Measurements from ENCODE around the gene AGBL1.

Gene AGBL1

DNA sequence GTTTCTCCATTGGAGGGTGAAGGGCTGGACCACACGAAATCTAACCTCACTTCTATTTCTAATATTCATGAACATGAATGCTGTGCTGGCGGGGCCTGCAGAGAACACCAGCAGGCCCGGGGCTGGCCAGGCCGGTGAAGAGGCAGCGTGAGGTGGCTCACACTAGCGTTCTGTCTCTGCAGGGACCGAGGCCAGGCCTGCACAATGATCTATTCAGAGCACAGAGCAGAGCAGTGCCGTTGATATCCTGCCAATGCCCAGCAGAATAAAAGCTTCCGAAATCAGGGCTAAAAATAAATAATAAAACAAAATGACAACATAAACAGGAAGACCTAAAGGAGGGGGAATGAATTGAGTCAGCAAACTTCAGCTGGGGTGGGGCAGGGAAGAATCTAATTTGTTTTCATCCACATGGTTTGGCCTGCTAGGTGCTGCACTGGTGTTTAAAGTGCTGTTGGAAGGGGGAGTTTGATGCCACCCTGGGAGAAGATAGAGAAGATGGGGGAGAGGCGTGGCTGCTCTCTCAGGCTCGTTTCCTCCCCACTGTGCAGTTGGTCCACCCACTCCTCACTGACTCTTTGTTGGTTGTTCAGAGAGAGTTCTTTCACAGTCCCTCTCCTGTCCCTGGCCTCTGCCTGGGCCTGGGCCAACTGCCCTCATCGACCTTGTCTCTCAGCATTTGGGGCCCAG, 837.1 kb downstream of the AGBL1 start:
- Histone ChIP-seq H3K36me3 (ENCODE audit: insufficient read depth) (no peaks in the 10 kb centered on the region), H3K4me3 (IDR thresholded peaks at IDR 0.05; ENCODE audit: insufficient read depth, low read depth, low read length) (no peak overlapping the region), H3K79me2 (ENCODE audit: insufficient read depth, low read depth) (no peaks in the 10 kb centered on the region), H3K27ac (no peak overlapping the region), H3K9ac (no peak overlapping the region), H3K4me2 (no peak overlapping the region), H2AFZ (ENCODE audit: low read depth) (no peak overlapping the region), H4K20me1 (ENCODE audit: insufficient read depth) (no peaks in the 10 kb centered on the region), H3K27me3 (ENCODE audit: insufficient read depth, low read depth) (no peaks in the 10 kb centered on the region), H3K4me1 (ENCODE audit: low read depth, poor library complexity, severe bottlenecking) (no peaks in the 10 kb centered on the region)
- no peak for TF ChIP-seq CTCF (conservative IDR thresholded peaks at IDR 0.05; ENCODE audit: low read depth, low read length)

GRCh38 chr15:86917361-86917671, 837.6 kb downstream of the AGBL1 start:
- Histone ChIP-seq H4K20me1 (ENCODE audit: insufficient read depth) (no peaks in the 10 kb centered on the region), H2AFZ (ENCODE audit: low read depth) (no peak overlapping the region), H3K36me3 (ENCODE audit: insufficient read depth) (no peaks in the 10 kb centered on the region), H3K27me3 (ENCODE audit: insufficient read depth, low read depth) (no peaks in the 10 kb centered on the region), H3K4me1 (ENCODE audit: low read depth, poor library complexity, severe bottlenecking) (no peaks in the 10 kb centered on the region), H3K9ac (no peak overlapping the region), H3K79me2 (ENCODE audit: insufficient read depth, low read depth) (no peaks in the 10 kb centered on the region), H3K4me2 (no peak overlapping the region), H3K27ac (no peak overlapping the region), H3K4me3 (IDR thresholded peaks at IDR 0.05; ENCODE audit: insufficient read depth, low read depth, low read length) (no peak overlapping the region)
- TF ChIP-seq CTCF (conservative IDR thresholded peaks at IDR 0.05; ENCODE audit: low read depth, low read length): no peak

GRCh38 chr15:86919581-86919980, 839.9 kb downstream of the AGBL1 start:
- Histone ChIP-seq H3K27ac (no peak overlapping the region), H3K36me3 (ENCODE audit: insufficient read depth) (no peaks in the 10 kb centered on the region), H3K4me2 (no peak overlapping the region), H3K4me1 (ENCODE audit: low read depth, poor library complexity, severe bottlenecking) (no peaks in the 10 kb centered on the region), H3K79me2 (ENCODE audit: insufficient read depth, low read depth) (no peaks in the 10 kb centered on the region), H3K4me3 (IDR thresholded peaks at IDR 0.05; ENCODE audit: insufficient read depth, low read depth, low read length) (no peak overlapping the region), H3K9ac (no peak overlapping the region), H4K20me1 (ENCODE audit: insufficient read depth) (no peaks in the 10 kb centered on the region), H3K27me3 (ENCODE audit: insufficient read depth, low read depth) (no peaks in the 10 kb centered on the region), H2AFZ (ENCODE audit: low read depth) (no peak overlapping the region)
- no peak for TF ChIP-seq CTCF (conservative IDR thresholded peaks at IDR 0.05; ENCODE audit: low read depth, low read length)

DNA sequence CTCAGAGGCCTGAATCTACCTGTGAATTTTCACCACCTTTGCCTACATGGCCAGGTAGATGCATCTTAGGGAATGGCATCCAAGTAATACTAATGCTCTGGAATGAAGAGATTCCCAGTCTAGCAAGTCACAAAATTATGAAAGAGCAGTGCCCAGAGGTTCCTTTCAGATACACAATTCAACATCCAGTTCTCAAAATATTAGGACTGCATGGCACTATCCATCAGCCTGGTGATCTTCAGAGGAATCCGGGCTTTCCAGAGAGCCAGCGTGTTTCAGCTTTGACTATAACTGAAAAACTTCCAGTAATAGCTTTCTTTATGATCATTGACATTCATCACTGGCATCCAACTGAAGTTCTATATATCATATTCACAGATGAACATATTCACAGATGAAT, 849.8 kb downstream of the AGBL1 start:
- Histone ChIP-seq H4K20me1 (ENCODE audit: insufficient read depth) (no peaks in the 10 kb centered on the region), H3K9ac (no peak overlapping the region), H3K79me2 (ENCODE audit: insufficient read depth, low read depth) (no peaks in the 10 kb centered on the region), H3K4me3 (IDR thresholded peaks at IDR 0.05; ENCODE audit: insufficient read depth, low read depth, low read length) (no peak overlapping the region), H3K27ac (no peak overlapping the region), H3K4me2 (no peak overlapping the region), H3K36me3 (ENCODE audit: insufficient read depth) (no peaks in the 10 kb centered on the region), H3K27me3 (ENCODE audit: insufficient read depth, low read depth) (no peaks in the 10 kb centered on the region), H3K4me1 (ENCODE audit: low read depth, poor library complexity, severe bottlenecking) (no peaks in the 10 kb centered on the region), H2AFZ (ENCODE audit: low read depth) (no peak overlapping the region)
- TF ChIP-seq CTCF (conservative IDR thresholded peaks at IDR 0.05; ENCODE audit: low read depth, low read length): no peak
